ENCODE results near the gene IL17RC.

Gene IL17RC

DNA sequence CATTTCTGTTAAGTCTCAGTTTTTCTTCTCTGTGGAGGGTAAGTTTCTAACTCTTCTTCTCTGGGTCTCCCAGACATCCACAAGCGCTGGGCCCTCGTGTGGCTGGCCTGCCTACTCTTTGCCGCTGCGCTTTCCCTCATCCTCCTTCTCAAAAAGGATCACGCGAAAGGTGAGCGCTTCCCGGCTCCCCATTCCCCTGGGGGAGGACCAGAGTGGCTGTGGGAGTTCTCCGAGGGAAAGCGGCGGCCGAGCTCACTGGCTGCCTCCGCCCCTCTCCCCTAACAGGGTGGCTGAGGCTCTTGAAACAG, 15.6 kb downstream of the IL17RC start:
- Histone ChIP-seq H3K4me2 (ENCODE audit: low read length) (peak overlapping the region; percentile 91), H3K4me3 (ENCODE audit: low read length) (peak overlapping the region; percentile 82), H3K4me1 (ENCODE audit: control insufficient read depth, low read length) (peaks cover 36% of the 10 kb centered on the region), H3K27me3 (ENCODE audit: control insufficient read depth, low read length) (no peaks in the 10 kb centered on the region), H3K79me2 (ENCODE audit: control insufficient read depth, low read length) (peaks cover 22% of the 10 kb centered on the region), H4K20me1 (ENCODE audit: control insufficient read depth, insufficient read depth, low read depth, low read length) (no peaks in the 10 kb centered on the region), H3K36me3 (ENCODE audit: control insufficient read depth, low read length) (peaks cover 24% of the 10 kb centered on the region), H3K9me2 (replicated peaks; ENCODE audit: control insufficient read depth, low read length) (no peaks in the 10 kb centered on the region), H3K27ac (ENCODE audit: low read depth, low read length) (peak overlapping the region; percentile 54), H3F3A (ENCODE audit: control insufficient read depth, insufficient read depth) (no peaks in the 10 kb centered on the region; the same call in 1 of the 2 replicates), H3K9me3 (ENCODE audit: control insufficient read depth, insufficient read depth, low read length) (no peaks in the 10 kb centered on the region)
- no peak for TF ChIP-seq EZH2phosphoT487 (IDR thresholded peaks at IDR 0.05; ENCODE audit: borderline replicate concordance, low read length)
- TF ChIP-seq, protein P1, sequence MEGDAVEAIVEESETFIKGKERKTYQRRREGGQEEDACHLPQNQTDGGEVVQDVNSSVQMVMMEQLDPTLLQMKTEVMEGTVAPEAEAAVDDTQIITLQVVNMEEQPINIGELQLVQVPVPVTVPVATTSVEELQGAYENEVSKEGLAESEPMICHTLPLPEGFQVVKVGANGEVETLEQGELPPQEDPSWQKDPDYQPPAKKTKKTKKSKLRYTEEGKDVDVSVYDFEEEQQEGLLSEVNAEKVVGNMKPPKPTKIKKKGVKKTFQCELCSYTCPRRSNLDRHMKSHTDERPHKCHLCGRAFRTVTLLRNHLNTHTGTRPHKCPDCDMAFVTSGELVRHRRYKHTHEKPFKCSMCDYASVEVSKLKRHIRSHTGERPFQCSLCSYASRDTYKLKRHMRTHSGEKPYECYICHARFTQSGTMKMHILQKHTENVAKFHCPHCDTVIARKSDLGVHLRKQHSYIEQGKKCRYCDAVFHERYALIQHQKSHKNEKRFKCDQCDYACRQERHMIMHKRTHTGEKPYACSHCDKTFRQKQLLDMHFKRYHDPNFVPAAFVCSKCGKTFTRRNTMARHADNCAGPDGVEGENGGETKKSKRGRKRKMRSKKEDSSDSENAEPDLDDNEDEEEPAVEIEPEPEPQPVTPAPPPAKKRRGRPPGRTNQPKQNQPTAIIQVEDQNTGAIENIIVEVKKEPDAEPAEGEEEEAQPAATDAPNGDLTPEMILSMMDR (IDR thresholded peaks at IDR 0.05; ENCODE audit: low read depth, low read length, poor library complexity, severe bottlenecking): no peak

DNA sequence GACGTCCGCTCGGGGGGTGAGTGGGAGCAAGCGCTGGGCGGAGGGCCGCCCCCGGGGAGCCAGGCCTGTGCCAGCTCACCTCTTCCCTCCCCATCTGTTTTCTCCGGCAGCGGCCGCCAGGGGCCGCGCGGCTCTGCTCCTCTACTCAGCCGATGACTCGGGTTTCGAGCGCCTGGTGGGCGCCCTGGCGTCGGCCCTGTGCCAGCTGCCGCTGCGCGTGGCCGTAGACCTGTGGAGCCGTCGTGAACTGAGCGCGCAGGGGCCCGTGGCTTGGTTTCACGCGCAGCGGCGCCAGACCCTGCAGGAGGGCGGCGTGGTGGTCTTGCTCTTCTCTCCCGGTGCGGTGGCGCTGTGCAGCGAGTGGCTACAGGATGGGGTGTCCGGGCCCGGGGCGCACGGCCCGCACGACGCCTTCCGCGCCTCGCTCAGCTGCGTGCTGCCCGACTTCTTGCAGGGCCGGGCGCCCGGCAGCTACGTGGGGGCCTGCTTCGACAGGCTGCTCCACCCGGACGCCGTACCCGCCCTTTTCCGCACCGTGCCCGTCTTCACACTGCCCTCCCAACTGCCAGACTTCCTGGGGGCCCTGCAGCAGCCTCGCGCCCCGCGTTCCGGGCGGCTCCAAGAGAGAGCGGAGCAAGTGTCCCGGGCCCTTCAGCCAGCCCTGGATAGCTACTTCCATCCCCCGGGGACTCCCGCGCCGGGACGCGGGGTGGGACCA, 16.1 kb downstream of the IL17RC start:
- Histone ChIP-seq H3K79me2 (ENCODE audit: control insufficient read depth, low read length) (peaks cover 22% of the 10 kb centered on the region), H3F3A (ENCODE audit: control insufficient read depth, insufficient read depth) (no peaks in the 10 kb centered on the region; the same call in 1 of the 2 replicates), H3K4me1 (ENCODE audit: control insufficient read depth, low read length) (peaks cover 36% of the 10 kb centered on the region), H3K27ac (ENCODE audit: low read depth, low read length) (peak overlapping the region; percentile 54), H3K27me3 (ENCODE audit: control insufficient read depth, low read length) (no peaks in the 10 kb centered on the region), H3K9me2 (replicated peaks; ENCODE audit: control insufficient read depth, low read length) (no peaks in the 10 kb centered on the region), H3K36me3 (ENCODE audit: control insufficient read depth, low read length) (peaks cover 27% of the 10 kb centered on the region), H3K9me3 (ENCODE audit: control insufficient read depth, insufficient read depth, low read length) (no peaks in the 10 kb centered on the region), H3K4me2 (ENCODE audit: low read length) (peak overlapping the region; percentile 91), H3K4me3 (ENCODE audit: low read length) (peak overlapping the region; percentile 82), H4K20me1 (ENCODE audit: control insufficient read depth, insufficient read depth, low read depth, low read length) (no peaks in the 10 kb centered on the region)
- TF ChIP-seq, protein P1 (IDR thresholded peaks at IDR 0.05; ENCODE audit: low read depth, low read length, poor library complexity, severe bottlenecking): peak; percentile 91
- TF ChIP-seq EZH2phosphoT487 (IDR thresholded peaks at IDR 0.05; ENCODE audit: borderline replicate concordance, low read length): no peak

DNA sequence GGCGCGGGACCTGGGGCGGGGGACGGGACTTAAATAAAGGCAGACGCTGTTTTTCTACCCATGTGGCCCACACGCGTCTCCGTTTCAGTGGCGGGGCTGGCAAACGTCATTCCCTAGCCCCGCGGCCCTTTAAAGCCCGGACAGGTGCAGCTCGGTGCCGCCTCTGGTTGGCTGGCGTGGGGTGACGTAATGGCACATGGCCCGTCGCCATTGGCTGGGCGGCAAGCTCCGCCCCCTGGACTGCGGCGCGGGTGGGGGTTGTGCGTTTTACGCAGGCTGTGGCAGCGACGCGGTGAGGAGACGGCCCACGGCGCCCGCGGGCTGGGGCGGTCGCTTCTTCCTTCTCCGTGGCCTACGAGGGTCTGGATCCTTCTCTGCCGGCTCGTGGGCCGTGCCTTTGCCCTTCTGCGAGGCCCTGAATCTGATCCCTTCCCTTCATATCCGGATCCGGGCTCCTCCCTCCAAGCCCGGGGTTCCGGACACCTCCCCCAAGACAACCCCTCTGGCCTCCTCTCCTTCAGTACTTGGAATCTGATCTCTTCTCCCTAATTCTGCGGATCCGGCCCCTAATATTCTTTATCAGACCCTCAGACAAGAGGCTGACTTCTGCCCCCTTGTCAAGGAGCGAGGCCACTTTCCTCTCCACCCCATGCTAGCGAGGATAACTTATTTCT, 16.8 kb downstream of the IL17RC start, which contains the start of gene CRELD1:
CRELD1 (plus strand) TSS at position 274 of the 674 bp plus-strand sequence. CDS start 605 bp downstream, outside the sequence.
- H3K9me2 ChIP-seq (replicated peaks; ENCODE audit: control insufficient read depth, low read length): no peaks in the 10 kb centered on the region
- H3F3A ChIP-seq (ENCODE audit: control insufficient read depth, insufficient read depth): no peaks in the 10 kb centered on the region; the same call in 1 of the 2 replicates
- H3K4me3 ChIP-seq (ENCODE audit: low read length): peak within 1 kb of the TSS; percentile 82
- TF ChIP-seq, protein P1 (IDR thresholded peaks at IDR 0.05; ENCODE audit: low read depth, low read length, poor library complexity, severe bottlenecking): no peak
- TF ChIP-seq EZH2phosphoT487 (IDR thresholded peaks at IDR 0.05; ENCODE audit: borderline replicate concordance, low read length): no peak
- H3K27me3 ChIP-seq (ENCODE audit: control insufficient read depth, low read length): no peaks in the 10 kb centered on the region
- H3K27ac ChIP-seq (ENCODE audit: low read depth, low read length): peak within 1 kb of the TSS; percentile 54
- H3K79me2 ChIP-seq (ENCODE audit: control insufficient read depth, low read length): peaks cover 22% of the 10 kb centered on the region
- peaks cover 27% of the 10 kb centered on the region for H3K36me3 ChIP-seq (ENCODE audit: control insufficient read depth, low read length)
- H3K9me3 ChIP-seq (ENCODE audit: control insufficient read depth, insufficient read depth, low read length): no peaks in the 10 kb centered on the region
- H4K20me1 ChIP-seq (ENCODE audit: control insufficient read depth, insufficient read depth, low read depth, low read length): no peaks in the 10 kb centered on the region
- peaks cover 36% of the 10 kb centered on the region for H3K4me1 ChIP-seq (ENCODE audit: control insufficient read depth, low read length)
- peak within 1 kb of the TSS; percentile 91 for H3K4me2 ChIP-seq (ENCODE audit: low read length)
